IMR-90 (cell line): ENCODE measurements around the gene ITK. TPM values are rescaled to one million over a fixed set of nuclear protein-coding genes. Genes with fewer than 3 reads are reported as not detected.

Experiments
- ATAC-seq: fragments of 200-7000 bp; cut with Tn5 transposase; 2 replicates; pipeline ENCODE4 v1.9.1; 2020; ENCODE audit warnings: low read depth, mild to moderate bottlenecking, moderate library complexity
- BruUV-seq: library from RNA; stranded (reverse); fragments of 400-500 nt; replicated peaks from 2 replicates; lab custom pipeline; 2021; lab: Mats Ljungman, UMichigan
- CTCF ChIA-PET: fragments of 300-600 bp; formaldehyde crosslinking; extraction: SDS; loops from one replicate; lab custom pipeline; 2021; ENCODE audit warnings: antibody characterized with exemption; lab: Yijun Ruan, JAX
- POLR2A ChIA-PET: fragments of 300-600 bp; sonication (Branson Sonifier 250); formaldehyde crosslinking; loops from one replicate; lab custom pipeline; 2022; ENCODE audit warnings: antibody characterized with exemption; ENCODE audit not compliant: unreplicated experiment; lab: Charles Lee
- DNase-seq: peaks from one replicate; pipeline ENCODE4 v3.0.0; 2013
- H2AFZ ChIP-seq: replicated peaks from 2 replicates; pipeline ENCODE3; 2013; ENCODE audit warnings: low read length, mild to moderate bottlenecking; ENCODE audit not compliant: poor library complexity
- H2AK5ac ChIP-seq: 2 replicates; pipeline ENCODE4 v1.6.1; 2013; ENCODE audit warnings: low read depth, low read length, inconsistent platforms
- H2AK9ac ChIP-seq: replicated peaks from 2 replicates; pipeline ENCODE3; 2013; ENCODE audit warnings: mild to moderate bottlenecking, low read depth, low read length, moderate library complexity; ENCODE audit not compliant: poor library complexity
- H2BK120ac ChIP-seq: 2 replicates; pipeline ENCODE4 v1.6.1; 2013; ENCODE audit warnings: low read depth, low read length, inconsistent platforms
- H2BK15ac ChIP-seq: 3 replicates; pipeline ENCODE4 v1.6.1; 2013; ENCODE audit warnings: low read depth, low read length, inconsistent platforms
- H2BK20ac ChIP-seq: 2 replicates; pipeline ENCODE4 v1.6.1; 2013; ENCODE audit warnings: low read depth, mild to moderate bottlenecking, inconsistent platforms, low read length, moderate library complexity
- H2BK5ac ChIP-seq: 2 replicates; pipeline ENCODE4 v1.6.1; 2013; ENCODE audit warnings: mild to moderate bottlenecking, low read depth, low read length, inconsistent platforms; ENCODE audit not compliant: poor library complexity, severe bottlenecking
- H3K14ac ChIP-seq: replicated peaks from 2 replicates; pipeline ENCODE4 v1.6.1; 2013; ENCODE audit warnings: low read depth, low read length, inconsistent platforms
- H3K18ac ChIP-seq: 2 replicates; pipeline ENCODE4 v1.6.1; 2013; ENCODE audit warnings: low read depth, low read length, control low read depth
- H3K23ac ChIP-seq: 2 replicates; pipeline ENCODE4 v1.6.1; 2013; ENCODE audit warnings: low read depth, low read length, inconsistent platforms
- H3K27ac ChIP-seq: 2 replicates; pipeline ENCODE4 v1.5.1; 2013; ENCODE audit warnings: mild to moderate bottlenecking, control low read depth, low read length; ENCODE audit not compliant: insufficient read depth
- H3K27me3 ChIP-seq: 2 replicates; pipeline ENCODE4 v1.6.1; 2013; ENCODE audit warnings: low read length; ENCODE audit not compliant: control insufficient read depth, insufficient read depth
- H3K36me3 ChIP-seq: 2 replicates; pipeline ENCODE4 v1.6.1; 2013; ENCODE audit warnings: low read length, mixed read lengths; ENCODE audit not compliant: control insufficient read depth, insufficient read depth
- H3K4ac ChIP-seq: 2 replicates; pipeline ENCODE4 v1.6.1; 2013; ENCODE audit warnings: low read depth, low read length, inconsistent platforms
- H3K4me1 ChIP-seq: 2 replicates; pipeline ENCODE4 v1.6.1; 2013; ENCODE audit warnings: low read length, mixed read lengths; ENCODE audit not compliant: control insufficient read depth, insufficient read depth
- H3K4me2 ChIP-seq: 2 replicates; pipeline ENCODE4 v1.6.1; 2013; ENCODE audit warnings: low read depth, mild to moderate bottlenecking, control low read depth, low read length, moderate library complexity
- H3K4me3 ChIP-seq: 2 replicates; pipeline ENCODE4 v1.5.1; 2013; ENCODE audit warnings: low read depth, mild to moderate bottlenecking, control low read depth, low read length, moderate library complexity; ENCODE audit not compliant: insufficient read depth
- H3K56ac ChIP-seq: 2 replicates; pipeline ENCODE4 v1.6.1; 2013; ENCODE audit warnings: low read length, inconsistent platforms; ENCODE audit not compliant: insufficient read depth; ENCODE audit errors: extremely low read depth
- H3K79me1 ChIP-seq, 2 experiments: 2 replicates each; pipeline ENCODE4 v1.6.1; 2013; ENCODE audit warnings: low read length in 2 of 2, inconsistent platforms in 1 of 2, low read depth in 1 of 2
- H3K9ac ChIP-seq: 2 replicates; pipeline ENCODE4 v1.6.1; 2013; ENCODE audit warnings: low read depth, low read length, control low read depth
- H3K9me1 ChIP-seq: 2 replicates; pipeline ENCODE4 v1.6.1; 2013; ENCODE audit warnings: low read length, inconsistent platforms; ENCODE audit not compliant: insufficient read depth
- H3K9me3 ChIP-seq: 2 replicates; pipeline ENCODE4 v1.6.1; 2013; ENCODE audit warnings: low read length; ENCODE audit not compliant: control insufficient read depth, insufficient read depth
- H4K20me1 ChIP-seq: 2 replicates; pipeline ENCODE4 v1.6.1; 2013; ENCODE audit warnings: low read length, inconsistent platforms; ENCODE audit not compliant: insufficient read depth
- H4K5ac ChIP-seq: 2 replicates; pipeline ENCODE4 v1.6.1; 2013; ENCODE audit warnings: mild to moderate bottlenecking, low read depth, low read length, control low read depth
- H4K8ac ChIP-seq, 2 experiments: 2 replicates each; pipeline ENCODE4 v1.6.1; 2013; ENCODE audit warnings: low read depth in 2 of 2, low read length in 2 of 2, control low read depth in 1 of 2, inconsistent platforms in 1 of 2
- H4K91ac ChIP-seq: 2 replicates; pipeline ENCODE4 v1.6.1; 2013; ENCODE audit warnings: low read depth, low read length, inconsistent platforms; ENCODE audit not compliant: insufficient read depth
- BHLHE40 ChIP-seq: fragments of 150-350 bp; IDR thresholded peaks from 2 replicates; pipeline ENCODE4 v1.6.1; 2016; ENCODE audit warnings: mild to moderate bottlenecking, low read depth, low read length
- CEBPB ChIP-seq: IDR thresholded peaks from 2 replicates; pipeline ENCODE4 v1.6.1; 2012; ENCODE audit warnings: low read depth, low read length, improper control_type of control experiment
- CHD1 ChIP-seq: IDR thresholded peaks from 2 replicates; pipeline ENCODE4 v1.6.1; 2012; ENCODE audit warnings: low read depth, low read length, improper control_type of control experiment
- CTCF ChIP-seq: conservative IDR thresholded peaks from 2 replicates; pipeline ENCODE4 v1.5.1; 2012; ENCODE audit warnings: mild to moderate bottlenecking, low read depth, low read length, improper control_type of control experiment
- FOS ChIP-seq: fragments of 150-350 bp; IDR thresholded peaks from 2 replicates; pipeline ENCODE4 v1.6.1; 2016; ENCODE audit warnings: low read depth, low read length
- MAFK ChIP-seq: IDR thresholded peaks from 2 replicates; pipeline ENCODE4 v1.6.1; 2012; ENCODE audit warnings: low read depth, low read length, improper control_type of control experiment
- MAZ ChIP-seq: IDR thresholded peaks from 2 replicates; pipeline ENCODE4 v1.6.1; 2012; ENCODE audit warnings: low read depth, mild to moderate bottlenecking, low read length, improper control_type of control experiment, moderate library complexity, borderline replicate concordance
- MXI1 ChIP-seq: IDR thresholded peaks from 2 replicates; pipeline ENCODE4 v1.6.1; 2012; ENCODE audit warnings: low read depth, mild to moderate bottlenecking, low read length, moderate library complexity, borderline replicate concordance
- NFE2L2 ChIP-seq: fragments of 150-350 bp; IDR thresholded peaks from 2 replicates; pipeline ENCODE4 v1.6.1; 2016; ENCODE audit warnings: low read depth, mild to moderate bottlenecking, low read length
- POLR2A ChIP-seq: IDR thresholded peaks from 2 replicates; pipeline ENCODE4 v1.6.1; 2012; ENCODE audit warnings: mild to moderate bottlenecking, low read depth, low read length
- RAD21 ChIP-seq: IDR thresholded peaks from 2 replicates; pipeline ENCODE4 v1.6.1; 2012; ENCODE audit warnings: low read length, improper control_type of control experiment
- RCOR1 ChIP-seq: IDR thresholded peaks from 2 replicates; pipeline ENCODE4 v1.6.1; 2012; ENCODE audit warnings: mild to moderate bottlenecking, low read length, improper control_type of control experiment; ENCODE audit not compliant: insufficient replicate concordance
- RFX5 ChIP-seq: IDR thresholded peaks from 2 replicates; pipeline ENCODE4 v1.8.0; 2012; ENCODE audit warnings: low read depth, mild to moderate bottlenecking, low read length, moderate library complexity
- SMC3 ChIP-seq: fragments of 150-350 bp; IDR thresholded peaks from 2 replicates; pipeline ENCODE4 v1.6.1; 2016; ENCODE audit warnings: low read depth, mild to moderate bottlenecking, antibody characterized with exemption, low read length, moderate library complexity
- WGBS, 2 experiments: methylation state at CpG; one replicate each; pipeline versions ENCODE4 v1.1.5 to v1.1.7; 2013; ENCODE audit warnings: missing lambda C conversion rate in 2 of 2; ENCODE audit not compliant: insufficient read length in 1 of 2; ENCODE audit errors: extremely low coverage in 2 of 2; 5-methylcytosine and 5-hydroxymethylcytosine counted together
- dilution Hi-C: fragments of 300-500 bp; cut with HindIII; formaldehyde crosslinking; loops from one replicate; pipeline ENCODE4 v1.14.3; 2018; ENCODE audit warnings: low sequenced_read_pairs; ENCODE audit not compliant: unreplicated experiment
- in situ Hi-C: fragments of 300-500 bp; cut with MboI; formaldehyde crosslinking; loops from 3 replicates; pipeline ENCODE4 v1.14.3; 2019; ENCODE audit warnings: low sequenced_read_pairs, inconsistent platforms, mixed read lengths
- intact Hi-C: fragments of 100-400 bp; cut with micrococcal nuclease; formaldehyde crosslinking; loops from 2 replicates; pipeline ENCODE4 v1.10.0; 2022
- polyA plus RNA-seq, 3 experiments: library from polyadenylated mRNA; depleted of rRNA; stranded (reverse); fragments of >200 nt; gene quantifications; 2 replicates each; pipeline ENCODE4 v1.2.3, GENCODE V29; 2012; ENCODE audit warnings: low replicate concordance in 1 of 3
- total RNA-seq: library from RNA; depleted of rRNA; stranded (reverse); fragments of >200 nt; gene quantifications from 2 replicates; pipeline ENCODE4 v1.2.3, GENCODE V29; 2012
- TF ChIP-seq, protein P1 (sequence below): fragments of 150-350 bp; IDR thresholded peaks from 2 replicates; pipeline ENCODE4 v1.6.1; 2016; ENCODE audit warnings: low read depth, mild to moderate bottlenecking, low read length, moderate library complexity, borderline replicate concordance
- TF ChIP-seq, protein P2 (sequence below): fragments of 150-350 bp; IDR thresholded peaks from 2 replicates; pipeline ENCODE4 v1.6.1; 2017; ENCODE audit warnings: mild to moderate bottlenecking, antibody characterized with exemption, low read length, low read depth

Gene ITK
- total and polyA plus RNA-seq, 2 of the 4 experiments (the other 2 are of a cell fraction) = not detected

- intact Hi-C loops = no loop called here
These were observed 41.3 kb downstream of the ITK start for GRCh38 chr5:157221959-157222358.

More at GRCh38 chr5:157221959-157222358, 41.3 kb downstream of the ITK start:
- no peak for DNase-seq
- no peaks in the 10 kb centered on the region for H4K20me1 ChIP-seq
- H2BK5ac ChIP-seq = no peak overlapping the region
- CTCF ChIA-PET = no interaction called here
- no peak overlapping the region for H3K23ac ChIP-seq
- no peak overlapping the region for H3K4ac ChIP-seq
- no peak overlapping the region for H4K8ac ChIP-seq
- H2AFZ ChIP-seq = no peak overlapping the region
- no peak overlapping the region for H2AK9ac ChIP-seq
- no peak overlapping the region for H3K18ac ChIP-seq
- no peaks in the 10 kb centered on the region for H3K79me1 ChIP-seq
- dilution Hi-C loops = no loop called here
- H3K27ac ChIP-seq = no peak overlapping the region
- H4K91ac ChIP-seq = no peak overlapping the region
- no peaks in the 10 kb centered on the region for H3K9me3 ChIP-seq
- no peaks in the 10 kb centered on the region for H3K36me3 ChIP-seq
- no peak overlapping the region for H2AK5ac ChIP-seq
- ATAC-seq = no peak
- 100% methylated on average over 1 of the region's 5 CpGs; no CpG with 5 or more reads in 1 of the 2 experiments for WGBS, 2 experiments
- no peak overlapping the region for H3K14ac ChIP-seq
- no peaks in the 10 kb centered on the region for H3K4me1 ChIP-seq
- no peak overlapping the region for H3K4me2 ChIP-seq
- H3K9ac ChIP-seq = no peak overlapping the region
- no peak overlapping the region for H2BK15ac ChIP-seq
- peaks cover 2% of the 10 kb centered on the region; the same call in 1 of the 2 replicates for H3K27me3 ChIP-seq
- no peak overlapping the region for H4K5ac ChIP-seq
- in situ Hi-C loops = no loop called here
- no peak overlapping the region for H2BK120ac ChIP-seq
- POLR2A ChIA-PET = no interaction called here
- no peak overlapping the region for H2BK20ac ChIP-seq
- BruUV-seq = no TSS peak
- no peak overlapping the region for H3K4me3 ChIP-seq
- no peak overlapping the region for H3K56ac ChIP-seq
- TF ChIP-seq, protein P1, sequence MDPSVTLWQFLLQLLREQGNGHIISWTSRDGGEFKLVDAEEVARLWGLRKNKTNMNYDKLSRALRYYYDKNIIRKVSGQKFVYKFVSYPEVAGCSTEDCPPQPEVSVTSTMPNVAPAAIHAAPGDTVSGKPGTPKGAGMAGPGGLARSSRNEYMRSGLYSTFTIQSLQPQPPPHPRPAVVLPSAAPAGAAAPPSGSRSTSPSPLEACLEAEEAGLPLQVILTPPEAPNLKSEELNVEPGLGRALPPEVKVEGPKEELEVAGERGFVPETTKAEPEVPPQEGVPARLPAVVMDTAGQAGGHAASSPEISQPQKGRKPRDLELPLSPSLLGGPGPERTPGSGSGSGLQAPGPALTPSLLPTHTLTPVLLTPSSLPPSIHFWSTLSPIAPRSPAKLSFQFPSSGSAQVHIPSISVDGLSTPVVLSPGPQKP = no peak
- no peak for TF ChIP-seq MAFK
- TF ChIP-seq SMC3 = no peak
- TF ChIP-seq RFX5 = no peak
- TF ChIP-seq RCOR1 = no peak
- TF ChIP-seq CEBPB = no peak
- TF ChIP-seq MXI1 = no peak
- no peak for TF ChIP-seq FOS
- TF ChIP-seq NFE2L2 = no peak
- TF ChIP-seq CHD1 = no peak
- no peak for TF ChIP-seq RAD21
- TF ChIP-seq, protein P2, sequence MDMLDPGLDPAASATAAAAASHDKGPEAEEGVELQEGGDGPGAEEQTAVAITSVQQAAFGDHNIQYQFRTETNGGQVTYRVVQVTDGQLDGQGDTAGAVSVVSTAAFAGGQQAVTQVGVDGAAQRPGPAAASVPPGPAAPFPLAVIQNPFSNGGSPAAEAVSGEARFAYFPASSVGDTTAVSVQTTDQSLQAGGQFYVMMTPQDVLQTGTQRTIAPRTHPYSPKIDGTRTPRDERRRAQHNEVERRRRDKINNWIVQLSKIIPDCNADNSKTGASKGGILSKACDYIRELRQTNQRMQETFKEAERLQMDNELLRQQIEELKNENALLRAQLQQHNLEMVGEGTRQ = no peak
- no peak for TF ChIP-seq BHLHE40
- TF ChIP-seq CTCF = no peak
- TF ChIP-seq MAZ = no peak
- no peak for TF ChIP-seq POLR2A
- no peaks in the 10 kb centered on the region for H3K9me1 ChIP-seq
